ENCODE measurements around the gene PRLR. TPM values are rescaled to one million over a fixed set of nuclear protein-coding genes. Genes with fewer than 3 reads are reported as not detected.

The PRLR gene
- total and polyA plus RNA-seq, 2 experiments from 2014 or later = 0.31 to 2.2 TPM

- TF ChIP-seq, protein P1, sequence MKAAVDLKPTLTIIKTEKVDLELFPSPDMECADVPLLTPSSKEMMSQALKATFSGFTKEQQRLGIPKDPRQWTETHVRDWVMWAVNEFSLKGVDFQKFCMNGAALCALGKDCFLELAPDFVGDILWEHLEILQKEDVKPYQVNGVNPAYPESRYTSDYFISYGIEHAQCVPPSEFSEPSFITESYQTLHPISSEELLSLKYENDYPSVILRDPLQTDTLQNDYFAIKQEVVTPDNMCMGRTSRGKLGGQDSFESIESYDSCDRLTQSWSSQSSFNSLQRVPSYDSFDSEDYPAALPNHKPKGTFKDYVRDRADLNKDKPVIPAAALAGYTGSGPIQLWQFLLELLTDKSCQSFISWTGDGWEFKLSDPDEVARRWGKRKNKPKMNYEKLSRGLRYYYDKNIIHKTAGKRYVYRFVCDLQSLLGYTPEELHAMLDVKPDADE (IDR thresholded peaks at IDR 0.05) = no peak
- no peak for TF ChIP-seq ZNF331 (CRISPR knock-in tag; IDR thresholded peaks at IDR 0.05; ENCODE audit: low read depth)
Measured at GRCh38 chr5:35012365-35012764, 217.9 kb downstream of the PRLR start (continued).

DNA sequence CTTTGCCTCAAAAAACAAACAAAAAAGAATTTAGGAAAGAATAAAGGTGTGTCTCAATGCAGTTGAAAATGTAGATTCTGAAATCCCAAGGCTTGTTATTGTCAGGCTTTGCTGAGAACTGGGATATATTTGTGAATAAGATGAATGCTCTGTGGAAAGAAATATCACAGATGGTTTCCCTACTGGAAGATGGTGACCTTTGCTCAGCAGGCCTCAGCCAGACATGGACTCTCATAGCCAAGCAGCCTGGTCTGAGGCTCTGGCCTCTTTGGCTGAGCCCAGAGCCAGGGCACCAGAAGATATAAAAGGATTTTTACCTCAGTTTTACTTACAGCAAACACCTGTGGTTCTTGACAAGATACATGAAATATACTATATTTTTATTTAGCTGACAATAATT, 219.6 kb downstream of the PRLR start:
- no peaks in the 10 kb centered on the region for H3K36me3 Mint-ChIP-seq (ENCODE audit: low read depth)
- Histone ChIP-seq H3K9me2 (ENCODE audit: insufficient read depth) (no peaks in the 10 kb centered on the region), H3K4me2 (no peak overlapping the region), H4K20me1 (replicated peaks; ENCODE audit: insufficient read depth) (no peaks in the 10 kb centered on the region), H3K36me3 (ENCODE audit: insufficient read depth) (no peaks in the 10 kb centered on the region), H3K79me2 (replicated peaks; ENCODE audit: insufficient read depth) (no peaks in the 10 kb centered on the region), H3K4me3 (no peak overlapping the region), H3K27me3 (ENCODE audit: insufficient read depth) (no peaks in the 10 kb centered on the region), H3K27ac (ENCODE audit: low read depth) (no peak overlapping the region), H3K4me1 (ENCODE audit: insufficient read depth) (no peaks in the 10 kb centered on the region), H3F3A (replicated peaks; ENCODE audit: low read depth) (no peaks in the 10 kb centered on the region), H2AFZ (no peak overlapping the region)
- H3K4me1 Mint-ChIP-seq = no peaks in the 10 kb centered on the region
- H3K4me3 Mint-ChIP-seq = no peak overlapping the region
- TF ChIP-seq ZNF114 (CRISPR knock-in tag; IDR thresholded peaks at IDR 0.05) (no peak), REST (IDR thresholded peaks at IDR 0.05; ENCODE audit: unreplicated experiment) (no peak), CTCF (conservative IDR thresholded peaks at IDR 0.05; ENCODE audit: low read depth in 2 of 2) (no peak), ZNF331 (CRISPR knock-in tag; IDR thresholded peaks at IDR 0.05; ENCODE audit: low read depth) (no peak), JUNB (IDR thresholded peaks at IDR 0.05; ENCODE audit: unreplicated experiment) (no peak), EZH2phosphoT487 (IDR thresholded peaks at IDR 0.05; ENCODE audit: unreplicated experiment) (no peak), NANOG (IDR thresholded peaks at IDR 0.05; ENCODE audit: borderline replicate concordance) (no peak), STAT1 (IDR thresholded peaks at IDR 0.05; ENCODE audit: unreplicated experiment) (no peak)
- H3K27me3 Mint-ChIP-seq (ENCODE audit: insufficient read depth, low read depth, poor library complexity) = peaks cover 3% of the 10 kb centered on the region
- DNase-seq (ENCODE audit: low spot score) = no peak
- H3K9me3 Mint-ChIP-seq = no peaks in the 10 kb centered on the region
- no peak for ATAC-seq
- no peak overlapping the region for H3K27ac Mint-ChIP-seq
